Activated naive CD8-positive, alpha-beta T cell treated with anti-CD3 and anti-CD28 coated beads, Interleukin-2, amount 10 ng/mL, durations not matched to agents 7 days and 5 days (primary cell): Measurements from ENCODE around the gene VTI1A. TPM values are rescaled to one million over a fixed set of nuclear protein-coding genes. Genes with fewer than 3 reads are reported as not detected.

Source experiments
- ATAC-seq: fragments of 150-1000 bp; cut with Tn5 transposase; one replicate; pipeline ENCODE4 v1.10.0; 2021; ENCODE audit warnings: low read depth, moderate library complexity
- POLR2A ChIA-PET: fragments of 350-600 bp; sonication (Branson Sonifier 250); formaldehyde crosslinking; loops from one replicate; lab custom pipeline; 2021; ENCODE audit warnings: antibody characterized with exemption; lab: Charles Lee
- DNase-seq: peaks from one replicate; pipeline ENCODE4 v3.0.0; 2021
- H3K27ac Mint-ChIP-seq: one replicate; pipeline ENCODE4 v1.8.0; 2022; ENCODE audit warnings: mild to moderate bottlenecking, mixed read lengths
- H3K27me3 Mint-ChIP-seq: one replicate; pipeline ENCODE4 v1.8.0; 2022; ENCODE audit warnings: mild to moderate bottlenecking, moderate library complexity, mixed read lengths
- H3K36me3 Mint-ChIP-seq: one replicate; pipeline ENCODE4 v1.8.0; 2021; ENCODE audit warnings: mild to moderate bottlenecking, mixed read lengths
- H3K4me1 Mint-ChIP-seq: one replicate; pipeline ENCODE4 v1.8.0; 2021; ENCODE audit warnings: mixed read lengths
- H3K4me3 Mint-ChIP-seq: one replicate; pipeline ENCODE4 v1.8.0; 2022; ENCODE audit warnings: mild to moderate bottlenecking, moderate library complexity, mixed read lengths
- H3K9me3 Mint-ChIP-seq: one replicate; pipeline ENCODE4 v1.8.0; 2021; ENCODE audit warnings: mixed read lengths
- total RNA-seq, 2 experiments: library from RNA; stranded (reverse); gene quantifications; one replicate each; pipeline ENCODE4 v1.2.3, GENCODE V29; 2021

Gene VTI1A
- total RNA-seq, 2 experiments from 2014 or later = 43.2 to 45.1 TPM

GRCh38 chr10:112838784-112839481 lies 391.9 kb downstream of the VTI1A start:
- peaks cover 1% of the 10 kb centered on the region for H3K9me3 Mint-ChIP-seq
- no peaks in the 10 kb centered on the region for H3K27me3 Mint-ChIP-seq
- H3K36me3 Mint-ChIP-seq = no peaks in the 10 kb centered on the region
- H3K4me1 Mint-ChIP-seq = no peaks in the 10 kb centered on the region
- H3K27ac Mint-ChIP-seq = no peak overlapping the region
- ATAC-seq (no peak), DNase-seq (no peak)
- POLR2A ChIA-PET = no interaction called here
- H3K4me3 Mint-ChIP-seq = no peak overlapping the region

DNA sequence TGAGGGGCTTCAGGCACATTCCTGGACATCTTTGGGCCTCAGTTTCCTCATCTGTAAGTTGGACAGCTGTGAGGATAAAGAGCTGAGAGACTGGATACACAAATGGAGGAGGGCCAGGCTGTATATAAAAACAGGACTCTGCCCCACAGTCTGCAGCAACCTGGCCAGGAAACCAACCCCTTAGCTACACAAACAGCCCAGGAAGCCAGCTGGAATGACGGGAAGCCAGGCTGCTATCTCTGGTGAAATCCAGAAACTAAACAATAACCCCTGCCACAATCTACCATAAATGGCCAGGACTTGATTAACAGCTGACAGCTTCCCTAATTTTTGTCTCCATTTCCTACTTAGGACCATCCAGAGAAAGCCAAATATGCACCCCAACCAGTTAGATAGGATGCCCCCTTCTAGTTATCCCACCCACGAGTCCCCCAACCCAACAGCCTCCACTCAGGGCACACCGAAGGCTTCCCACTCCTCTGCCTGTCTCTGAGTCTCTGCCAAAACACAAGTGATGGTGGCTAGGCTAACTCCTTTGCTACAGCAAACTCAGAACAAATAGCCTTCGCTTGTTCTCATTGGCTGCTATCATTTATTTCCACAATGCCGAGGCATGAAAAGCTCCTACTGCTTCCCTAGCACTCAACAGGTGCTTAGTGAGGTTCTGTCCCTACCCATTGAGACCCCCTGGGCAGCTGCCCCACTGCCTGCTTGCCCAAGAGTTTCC lies 393.1 kb downstream of the VTI1A start:
- Mint-ChIP-seq H3K4me1 (no peaks in the 10 kb centered on the region), H3K9me3 (peaks cover 3% of the 10 kb centered on the region), H3K27ac (no peak overlapping the region), H3K36me3 (peaks cover 1% of the 10 kb centered on the region), H3K4me3 (no peak overlapping the region), H3K27me3 (no peaks in the 10 kb centered on the region)
- POLR2A ChIA-PET = no interaction called here
- no peak for ATAC-seq
- no peak for DNase-seq

GRCh38 chr10:112841549-112841948 lies 394.5 kb downstream of the VTI1A start:
- POLR2A ChIA-PET = no interaction called here
- no peak overlapping the region for H3K27ac Mint-ChIP-seq
- H3K4me3 Mint-ChIP-seq = no peak overlapping the region
- DNase-seq (no peak), ATAC-seq (no peak)
- no peaks in the 10 kb centered on the region for H3K27me3 Mint-ChIP-seq
- peaks cover 3% of the 10 kb centered on the region for H3K36me3 Mint-ChIP-seq
- peaks cover 4% of the 10 kb centered on the region for H3K9me3 Mint-ChIP-seq
- H3K4me1 Mint-ChIP-seq = no peaks in the 10 kb centered on the region

DNA sequence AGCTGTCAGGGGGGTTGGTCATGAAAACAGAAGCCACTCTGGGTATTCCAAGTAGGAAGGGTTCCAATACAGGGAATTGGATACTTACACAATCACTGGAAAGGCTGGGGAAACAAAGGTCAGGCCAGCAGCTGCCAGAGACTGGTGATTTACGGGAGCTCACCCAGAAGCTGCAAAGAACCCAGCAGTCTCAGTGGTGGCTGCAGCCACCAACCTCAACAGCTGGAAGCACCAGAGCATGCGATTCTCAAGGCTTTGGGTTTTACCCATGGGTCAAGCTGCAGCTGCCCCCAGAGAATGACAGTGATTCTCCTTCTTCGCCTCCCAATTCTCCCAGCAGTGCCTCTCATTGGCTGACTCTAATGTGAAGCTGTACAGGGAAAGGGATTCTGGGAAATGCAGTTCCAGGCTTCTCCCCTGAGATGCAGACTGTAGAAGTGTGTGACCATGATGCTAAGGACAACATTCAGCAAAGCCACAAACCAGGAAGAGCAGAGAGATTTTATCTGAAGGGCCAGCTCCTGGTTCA lies 395.9 kb downstream of the VTI1A start:
- ATAC-seq = no peak
- no peak for DNase-seq
- H3K4me3 Mint-ChIP-seq = no peak overlapping the region
- H3K27me3 Mint-ChIP-seq = no peaks in the 10 kb centered on the region
- peaks cover 13% of the 10 kb centered on the region for H3K9me3 Mint-ChIP-seq
- H3K27ac Mint-ChIP-seq = no peak overlapping the region
- peaks cover 5% of the 10 kb centered on the region for H3K36me3 Mint-ChIP-seq
- POLR2A ChIA-PET = no interaction called here
- no peaks in the 10 kb centered on the region for H3K4me1 Mint-ChIP-seq

DNA sequence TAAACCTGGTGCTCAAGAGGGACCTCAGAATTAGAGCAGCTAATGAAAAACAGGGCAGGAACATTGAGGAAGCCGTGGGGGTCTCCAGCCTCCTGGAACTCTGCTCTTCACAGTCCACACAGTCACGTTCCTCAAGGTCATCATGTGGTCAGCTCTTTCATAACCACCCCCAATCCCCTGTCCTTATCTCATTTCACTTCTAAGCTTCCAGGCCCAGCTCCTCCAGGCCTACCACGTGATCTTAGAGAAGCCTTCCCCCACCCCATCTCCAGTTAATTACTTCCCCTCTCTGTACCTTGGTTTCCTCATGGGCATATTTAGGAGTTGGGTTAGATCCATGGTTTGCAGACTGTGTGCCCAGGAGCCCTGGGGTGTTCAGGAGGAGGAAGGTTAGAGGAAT lies 396.6 kb downstream of the VTI1A start:
- Mint-ChIP-seq H3K4me3 (no peak overlapping the region), H3K9me3 (peaks cover 16% of the 10 kb centered on the region), H3K4me1 (no peaks in the 10 kb centered on the region), H3K36me3 (peaks cover 5% of the 10 kb centered on the region), H3K27me3 (no peaks in the 10 kb centered on the region), H3K27ac (no peak overlapping the region)
- DNase-seq = no peak
- POLR2A ChIA-PET = no interaction called here
- ATAC-seq = no peak

GRCh38 chr10:112844681-112845544 lies 397.9 kb downstream of the VTI1A start:
- DNase-seq (no peak), ATAC-seq (no peak)
- no peak overlapping the region for H3K27ac Mint-ChIP-seq
- H3K9me3 Mint-ChIP-seq = peaks cover 19% of the 10 kb centered on the region
- H3K4me3 Mint-ChIP-seq = no peak overlapping the region
- H3K36me3 Mint-ChIP-seq = peaks cover 5% of the 10 kb centered on the region
- peaks cover 2% of the 10 kb centered on the region for H3K27me3 Mint-ChIP-seq
- POLR2A ChIA-PET = no interaction called here
- no peaks in the 10 kb centered on the region for H3K4me1 Mint-ChIP-seq

DNA sequence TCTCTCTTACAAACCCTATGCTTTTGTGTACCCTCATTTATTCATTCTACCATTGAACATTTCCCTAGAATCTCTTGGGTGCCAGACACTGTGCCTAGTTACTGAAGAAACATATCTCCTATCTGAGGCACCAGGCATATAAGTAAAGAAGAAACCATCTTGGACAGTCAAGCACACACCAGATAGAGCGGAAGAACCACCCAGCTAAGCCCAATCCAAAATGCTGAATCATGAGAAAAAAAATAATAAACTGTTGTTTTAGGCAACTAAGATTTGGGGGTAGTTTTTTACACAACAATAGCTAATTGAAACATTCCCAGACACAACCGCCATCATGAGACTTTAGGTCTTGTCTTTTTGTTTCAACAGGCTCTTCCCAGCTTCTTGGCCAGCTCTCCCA lies 400.8 kb downstream of the VTI1A start:
- ATAC-seq (no peak), DNase-seq (no peak)
- Mint-ChIP-seq H3K27ac (no peak overlapping the region), H3K9me3 (peaks cover 19% of the 10 kb centered on the region), H3K36me3 (peaks cover 5% of the 10 kb centered on the region), H3K4me3 (no peak overlapping the region), H3K27me3 (peaks cover 9% of the 10 kb centered on the region), H3K4me1 (no peaks in the 10 kb centered on the region)
- POLR2A ChIA-PET = no interaction called here

DNA sequence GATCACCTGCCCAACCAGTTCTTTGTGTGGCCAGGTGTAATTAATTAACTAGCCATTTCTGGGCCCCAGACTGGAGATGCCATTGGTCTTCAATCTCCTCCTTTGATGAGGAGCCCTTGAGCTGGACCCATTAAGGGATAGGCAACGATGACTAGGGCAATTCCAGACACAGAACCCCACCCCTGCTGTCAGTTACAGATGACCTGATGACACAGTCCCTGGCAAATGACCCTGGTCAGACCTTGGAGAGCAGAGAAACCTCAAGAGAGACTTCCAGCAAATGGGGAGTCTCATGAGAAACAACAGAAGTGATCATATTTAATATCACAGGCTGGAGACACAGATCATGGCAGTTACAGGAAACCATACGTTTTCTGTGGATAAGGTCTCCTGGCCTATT lies 401.2 kb downstream of the VTI1A start:
- peaks cover 9% of the 10 kb centered on the region for H3K27me3 Mint-ChIP-seq
- no peak overlapping the region for H3K4me3 Mint-ChIP-seq
- H3K9me3 Mint-ChIP-seq = peaks cover 19% of the 10 kb centered on the region
- POLR2A ChIA-PET = no interaction called here
- ATAC-seq = no peak
- no peak overlapping the region for H3K27ac Mint-ChIP-seq
- no peaks in the 10 kb centered on the region for H3K4me1 Mint-ChIP-seq
- peaks cover 5% of the 10 kb centered on the region for H3K36me3 Mint-ChIP-seq
- no peak for DNase-seq

GRCh38 chr10:112848868-112849430 lies 401.9 kb downstream of the VTI1A start:
- POLR2A ChIA-PET = no interaction called here
- Mint-ChIP-seq H3K27ac (no peak overlapping the region), H3K36me3 (peaks cover 5% of the 10 kb centered on the region), H3K4me1 (no peaks in the 10 kb centered on the region), H3K27me3 (peaks cover 9% of the 10 kb centered on the region), H3K9me3 (peaks cover 19% of the 10 kb centered on the region), H3K4me3 (no peak overlapping the region)
- DNase-seq (no peak), ATAC-seq (no peak)

GRCh38 chr10:112849546-112849945 lies 402.5 kb downstream of the VTI1A start:
- ATAC-seq (no peak), DNase-seq (no peak)
- POLR2A ChIA-PET = no interaction called here
- H3K27ac Mint-ChIP-seq = no peak overlapping the region
- H3K9me3 Mint-ChIP-seq = peaks cover 17% of the 10 kb centered on the region
- H3K27me3 Mint-ChIP-seq = peaks cover 9% of the 10 kb centered on the region
- H3K4me1 Mint-ChIP-seq = no peaks in the 10 kb centered on the region
- no peak overlapping the region for H3K4me3 Mint-ChIP-seq
- H3K36me3 Mint-ChIP-seq = peaks cover 4% of the 10 kb centered on the region

DNA sequence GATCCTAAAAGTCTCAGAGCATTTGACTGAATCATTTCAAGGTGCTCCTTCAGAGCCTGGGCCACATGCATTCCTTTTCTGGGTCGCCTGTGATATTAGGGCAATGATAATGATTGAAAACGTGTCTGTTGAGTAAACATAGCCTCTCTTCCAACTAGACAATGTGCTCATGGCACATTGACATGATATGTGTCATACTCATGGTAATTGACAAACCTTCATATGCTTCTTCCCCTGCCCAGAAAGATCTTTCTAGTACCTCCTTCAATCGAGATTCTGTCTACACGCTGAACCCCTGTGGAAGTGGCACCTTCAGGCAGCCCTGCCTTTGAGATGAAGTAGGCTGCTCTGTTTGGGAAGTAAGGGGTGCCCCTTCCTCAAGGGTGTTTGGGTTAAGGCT lies 404.2 kb downstream of the VTI1A start:
- H3K4me1 Mint-ChIP-seq = no peaks in the 10 kb centered on the region
- H3K36me3 Mint-ChIP-seq = peaks cover 3% of the 10 kb centered on the region
- H3K27me3 Mint-ChIP-seq = peaks cover 9% of the 10 kb centered on the region
- peaks cover 17% of the 10 kb centered on the region for H3K9me3 Mint-ChIP-seq
- H3K4me3 Mint-ChIP-seq = no peak overlapping the region
- DNase-seq (no peak), ATAC-seq (no peak)
- POLR2A ChIA-PET = no interaction called here
- no peak overlapping the region for H3K27ac Mint-ChIP-seq

DNA sequence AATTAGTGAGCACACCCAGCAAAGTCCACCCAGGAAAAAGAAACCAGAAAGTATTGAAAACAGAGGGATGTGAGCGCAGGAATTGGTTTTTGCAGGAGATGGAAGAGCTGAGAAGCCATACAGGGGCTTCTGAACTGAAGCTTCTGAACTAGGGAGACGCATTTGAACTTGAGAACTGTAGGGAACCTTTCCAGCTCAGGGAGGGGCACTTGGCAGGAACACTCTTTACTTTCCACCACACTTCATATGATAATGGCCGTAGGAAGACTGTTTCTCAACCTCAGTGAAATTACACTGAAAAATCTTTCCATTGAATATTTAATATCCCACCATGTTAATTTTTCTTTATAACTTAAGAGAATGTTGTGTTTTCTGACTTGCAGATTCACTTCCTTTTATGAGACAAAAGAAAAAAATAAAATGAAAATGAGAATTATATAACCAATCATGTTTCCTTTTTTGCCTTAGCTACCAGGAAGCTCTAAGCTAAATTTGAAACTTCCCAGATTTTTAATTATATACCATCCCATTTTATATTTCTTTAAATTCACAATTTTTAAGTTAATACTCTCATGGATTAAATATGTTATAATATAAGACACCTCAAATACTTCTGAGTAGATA lies 404.7 kb downstream of the VTI1A start:
- H3K4me3 Mint-ChIP-seq = no peak overlapping the region
- DNase-seq = no peak
- H3K27me3 Mint-ChIP-seq = peaks cover 9% of the 10 kb centered on the region
- no peak overlapping the region for H3K27ac Mint-ChIP-seq
- no peaks in the 10 kb centered on the region for H3K4me1 Mint-ChIP-seq
- H3K36me3 Mint-ChIP-seq = peaks cover 3% of the 10 kb centered on the region
- POLR2A ChIA-PET = no interaction called here
- no peak for ATAC-seq
- peaks cover 17% of the 10 kb centered on the region for H3K9me3 Mint-ChIP-seq

- no peak overlapping the region for H3K27ac Mint-ChIP-seq
- peaks cover 9% of the 10 kb centered on the region for H3K27me3 Mint-ChIP-seq
- no peak for ATAC-seq
- H3K36me3 Mint-ChIP-seq = peaks cover 2% of the 10 kb centered on the region
- H3K4me3 Mint-ChIP-seq = no peak overlapping the region
- H3K4me1 Mint-ChIP-seq = no peaks in the 10 kb centered on the region
- no peak for DNase-seq
- H3K9me3 Mint-ChIP-seq = peaks cover 14% of the 10 kb centered on the region
- POLR2A ChIA-PET = no interaction called here
Measured at GRCh38 chr10:112852306-112852705, 405.3 kb downstream of the VTI1A start.
